Fibroblast of villous mesenchyme (primary cell): Measurements from ENCODE around the gene MARK4. TPM values are rescaled to one million over a fixed set of nuclear protein-coding genes. Genes with fewer than 3 reads are reported as not detected.

Experiments used
- DNase-seq: peaks from one replicate; pipeline ENCODE4 v3.0.0-alpha.2; 2010; ENCODE audit warnings: low read depth
- H3K4me3 ChIP-seq: 2 replicates; pipeline ENCODE4 v1.5.1; 2011; ENCODE audit warnings: low read depth, mild to moderate bottlenecking, low read length
- total RNA-seq: library from RNA; depleted of rRNA; stranded (reverse); fragments of >200 nt; gene quantifications from 2 replicates; pipeline ENCODE4 v1.2.3, GENCODE V29; 2012
- TF ChIP-seq, protein P1 (sequence below): IDR thresholded peaks from 2 replicates; pipeline ENCODE4 v1.5.1; 2012; ENCODE audit warnings: low read depth, mild to moderate bottlenecking, low read length; ENCODE audit not compliant: insufficient read depth

MARK4 gene
- total RNA-seq, 1 donor: 14.2 TPM

DNA sequence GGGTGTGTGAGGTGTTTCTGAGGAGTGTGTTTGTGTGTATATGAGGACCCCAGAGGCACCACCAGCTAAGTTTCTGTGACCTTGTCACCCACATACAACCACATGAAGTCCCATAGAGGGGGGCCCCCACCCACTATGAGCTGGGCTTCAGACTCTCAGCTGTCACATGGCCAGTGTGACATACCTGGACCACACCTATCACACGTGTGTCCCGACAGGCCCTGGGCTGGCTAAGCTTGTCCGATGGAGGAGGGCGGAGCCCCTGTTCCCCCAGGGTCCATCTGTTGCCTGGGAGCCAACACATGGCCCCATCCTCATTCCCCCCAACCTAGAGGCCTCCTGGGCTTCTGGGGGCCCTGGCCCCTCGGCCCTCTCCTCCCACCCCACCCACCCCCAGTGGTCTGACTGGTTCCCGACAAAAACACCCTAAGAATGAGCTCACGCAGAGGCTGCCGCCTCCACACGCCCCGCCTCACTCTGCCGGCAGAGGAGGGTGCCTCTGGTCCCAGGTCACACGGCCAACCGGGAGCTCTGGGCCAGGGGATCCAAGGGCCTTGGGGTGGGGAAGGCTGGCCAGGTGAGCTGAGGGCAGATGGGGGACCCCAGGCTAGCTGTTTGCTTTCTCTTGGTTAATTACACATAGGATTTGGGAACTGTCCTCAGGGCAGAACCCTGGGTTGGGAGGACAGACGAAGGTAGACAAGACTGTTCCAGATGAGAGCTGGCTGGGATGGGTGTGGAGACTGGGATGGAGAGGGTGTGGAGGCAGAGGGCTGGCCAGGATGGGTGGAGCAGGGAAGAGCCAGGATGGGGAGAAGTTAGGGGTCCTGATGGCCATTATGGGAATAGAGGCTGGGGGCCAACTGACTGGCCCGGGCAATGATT is 93.8 kb downstream of the MARK4 start:
- TF ChIP-seq, protein P1, sequence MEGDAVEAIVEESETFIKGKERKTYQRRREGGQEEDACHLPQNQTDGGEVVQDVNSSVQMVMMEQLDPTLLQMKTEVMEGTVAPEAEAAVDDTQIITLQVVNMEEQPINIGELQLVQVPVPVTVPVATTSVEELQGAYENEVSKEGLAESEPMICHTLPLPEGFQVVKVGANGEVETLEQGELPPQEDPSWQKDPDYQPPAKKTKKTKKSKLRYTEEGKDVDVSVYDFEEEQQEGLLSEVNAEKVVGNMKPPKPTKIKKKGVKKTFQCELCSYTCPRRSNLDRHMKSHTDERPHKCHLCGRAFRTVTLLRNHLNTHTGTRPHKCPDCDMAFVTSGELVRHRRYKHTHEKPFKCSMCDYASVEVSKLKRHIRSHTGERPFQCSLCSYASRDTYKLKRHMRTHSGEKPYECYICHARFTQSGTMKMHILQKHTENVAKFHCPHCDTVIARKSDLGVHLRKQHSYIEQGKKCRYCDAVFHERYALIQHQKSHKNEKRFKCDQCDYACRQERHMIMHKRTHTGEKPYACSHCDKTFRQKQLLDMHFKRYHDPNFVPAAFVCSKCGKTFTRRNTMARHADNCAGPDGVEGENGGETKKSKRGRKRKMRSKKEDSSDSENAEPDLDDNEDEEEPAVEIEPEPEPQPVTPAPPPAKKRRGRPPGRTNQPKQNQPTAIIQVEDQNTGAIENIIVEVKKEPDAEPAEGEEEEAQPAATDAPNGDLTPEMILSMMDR: no peak
- H3K4me3 ChIP-seq: no peak overlapping the region
- DNase-seq: no peak

DNA sequence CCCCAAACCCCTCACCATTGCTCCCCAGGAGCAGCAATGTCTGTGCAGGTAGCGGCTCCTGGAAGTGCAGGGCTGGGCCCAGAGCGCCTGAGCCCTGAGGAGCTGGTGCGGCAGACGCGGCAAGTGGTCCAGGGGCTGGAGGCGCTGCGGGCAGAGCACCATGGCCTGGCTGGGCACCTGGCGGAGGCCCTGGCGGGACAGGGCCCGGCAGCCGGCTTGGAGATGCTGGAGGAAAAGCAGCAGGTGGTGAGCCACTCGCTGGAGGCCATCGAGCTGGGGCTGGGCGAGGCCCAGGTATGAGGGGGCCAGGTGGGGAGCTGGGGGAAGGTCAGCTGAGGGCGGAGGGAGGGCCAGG is 94.4 kb downstream of the MARK4 start:
- no peak for DNase-seq
- H3K4me3 ChIP-seq: no peak overlapping the region
- TF ChIP-seq, protein P1: no peak

DNA sequence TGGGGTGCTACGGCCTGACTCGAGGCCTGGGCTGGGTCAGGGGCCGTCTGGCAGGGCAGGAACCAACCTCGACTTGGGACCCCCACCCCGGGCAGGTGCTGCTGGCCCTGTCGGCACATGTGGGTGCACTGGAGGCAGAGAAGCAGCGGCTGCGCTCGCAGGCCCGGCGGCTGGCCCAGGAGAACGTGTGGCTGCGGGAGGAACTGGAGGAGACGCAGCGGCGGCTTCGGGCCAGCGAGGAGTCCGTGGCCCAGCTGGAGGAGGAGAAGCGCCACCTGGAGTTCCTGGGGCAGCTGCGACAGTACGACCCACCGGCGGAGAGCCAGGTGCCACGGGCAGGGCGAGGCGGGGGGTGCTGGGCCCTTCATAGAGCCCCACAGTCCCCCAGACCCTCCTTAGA is 95.4 kb downstream of the MARK4 start:
- DNase-seq: no peak
- no peak overlapping the region for H3K4me3 ChIP-seq
- TF ChIP-seq, protein P1: peak; percentile 4

DNA sequence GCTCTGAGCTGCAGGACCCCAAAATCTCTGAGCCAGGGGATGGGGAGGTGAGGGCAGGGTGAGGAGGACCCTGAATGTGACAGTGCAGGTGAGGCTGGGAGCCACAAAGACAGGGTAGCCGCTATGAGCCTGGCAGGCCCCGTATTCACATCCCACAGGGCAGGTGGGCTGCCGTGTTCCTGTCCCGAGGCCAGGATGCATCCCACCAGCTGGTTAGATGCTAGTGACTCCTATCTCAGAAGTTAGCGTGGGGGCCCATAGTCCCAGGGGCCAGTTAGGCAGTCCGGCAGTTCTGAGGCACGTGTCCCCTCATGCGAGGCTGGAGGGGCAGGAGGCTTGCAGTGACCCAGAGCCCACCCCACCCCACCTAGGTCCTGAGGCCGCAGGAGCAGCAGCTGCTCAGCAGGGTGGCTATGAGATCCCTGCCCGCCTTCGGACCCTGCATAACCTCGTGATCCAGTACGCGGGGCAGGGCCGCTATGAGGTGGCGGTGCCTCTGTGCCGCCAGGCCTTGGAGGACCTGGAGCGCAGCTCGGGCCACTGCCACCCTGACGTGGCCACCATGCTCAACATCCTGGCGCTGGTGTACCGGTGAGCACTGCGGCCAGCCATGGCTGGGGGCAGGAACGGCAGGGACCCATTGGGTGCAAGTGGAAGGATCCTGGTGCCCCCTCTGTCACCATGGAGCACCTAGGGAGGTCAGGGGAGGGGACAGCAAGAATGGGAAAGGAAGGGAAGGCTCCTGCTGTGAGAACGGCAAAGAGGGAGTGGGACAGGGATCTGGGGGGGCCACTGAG is 96.7 kb downstream of the MARK4 start:
- no peak overlapping the region for H3K4me3 ChIP-seq
- TF ChIP-seq, protein P1: no peak
- DNase-seq: no peak

DNA sequence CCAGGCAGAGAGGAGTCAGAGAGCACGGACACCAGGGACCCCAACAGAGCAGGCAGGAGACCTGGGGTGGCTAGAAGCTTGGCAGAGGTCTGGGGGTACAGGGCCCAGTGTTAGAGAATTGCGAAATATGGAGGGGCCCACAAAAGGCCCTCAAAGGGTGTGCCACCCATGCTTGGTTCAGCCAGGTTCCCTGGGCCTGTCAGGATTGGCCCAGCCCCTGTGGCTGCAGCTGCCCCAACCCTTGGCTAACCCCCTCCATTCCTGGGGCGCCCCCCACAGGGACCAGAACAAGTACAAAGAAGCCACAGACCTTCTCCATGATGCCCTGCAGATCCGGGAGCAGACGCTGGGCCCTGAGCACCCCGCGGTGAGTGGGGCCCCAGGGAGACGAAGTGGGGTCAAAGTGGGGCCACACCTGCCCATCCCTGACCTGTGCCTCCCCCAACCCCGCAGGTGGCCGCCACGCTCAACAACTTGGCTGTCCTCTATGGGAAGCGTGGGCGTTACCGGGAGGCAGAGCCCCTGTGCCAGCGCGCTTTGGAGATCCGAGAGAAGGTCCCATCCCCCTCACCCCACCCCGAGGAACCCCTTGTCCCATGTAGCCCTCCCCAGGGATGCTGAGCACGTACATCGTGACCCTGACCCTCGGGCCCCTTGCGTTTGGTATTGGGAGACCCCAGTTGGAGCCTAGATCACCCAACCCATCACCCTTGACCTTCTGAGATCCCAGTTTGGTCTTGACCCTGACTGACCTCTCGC is 97.5 kb downstream of the MARK4 start:
- no peak overlapping the region for H3K4me3 ChIP-seq
- TF ChIP-seq, protein P1: no peak

DNA sequence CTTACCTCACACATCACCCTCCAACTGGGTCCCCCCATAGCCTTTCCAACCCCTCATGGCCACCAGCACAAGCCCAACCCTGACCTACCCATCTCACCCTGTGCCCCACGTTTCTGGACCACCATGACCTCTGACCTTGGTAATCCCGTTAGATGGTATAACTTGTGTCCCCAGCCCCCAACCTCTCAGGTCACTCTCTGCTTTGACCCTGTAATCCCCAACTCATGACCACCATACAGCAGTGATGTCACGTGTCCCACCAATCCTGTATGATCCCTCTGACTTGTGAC is 98.0 kb downstream of the MARK4 start:
- no peak for DNase-seq
- no peak overlapping the region for H3K4me3 ChIP-seq
- TF ChIP-seq, protein P1: no peak

More for the DNA sequence above, 97.5 kb downstream of the MARK4 start:
- no peak for DNase-seq
